Activated CD8-positive, alpha-beta memory T cell treated with anti-CD3 and anti-CD28 coated beads for 1 hour (primary cell): ENCODE data around the gene GDPD5.

ENCODE experiments used
- DNase-seq, 2 donors: peaks; one replicate each; pipeline ENCODE4 v3.0.0-alpha.2; 2020; ENCODE audit warnings: low read depth in 1 of 2; ENCODE audit errors: extremely low read depth in 1 of 2

The GDPD5 gene

DNA sequence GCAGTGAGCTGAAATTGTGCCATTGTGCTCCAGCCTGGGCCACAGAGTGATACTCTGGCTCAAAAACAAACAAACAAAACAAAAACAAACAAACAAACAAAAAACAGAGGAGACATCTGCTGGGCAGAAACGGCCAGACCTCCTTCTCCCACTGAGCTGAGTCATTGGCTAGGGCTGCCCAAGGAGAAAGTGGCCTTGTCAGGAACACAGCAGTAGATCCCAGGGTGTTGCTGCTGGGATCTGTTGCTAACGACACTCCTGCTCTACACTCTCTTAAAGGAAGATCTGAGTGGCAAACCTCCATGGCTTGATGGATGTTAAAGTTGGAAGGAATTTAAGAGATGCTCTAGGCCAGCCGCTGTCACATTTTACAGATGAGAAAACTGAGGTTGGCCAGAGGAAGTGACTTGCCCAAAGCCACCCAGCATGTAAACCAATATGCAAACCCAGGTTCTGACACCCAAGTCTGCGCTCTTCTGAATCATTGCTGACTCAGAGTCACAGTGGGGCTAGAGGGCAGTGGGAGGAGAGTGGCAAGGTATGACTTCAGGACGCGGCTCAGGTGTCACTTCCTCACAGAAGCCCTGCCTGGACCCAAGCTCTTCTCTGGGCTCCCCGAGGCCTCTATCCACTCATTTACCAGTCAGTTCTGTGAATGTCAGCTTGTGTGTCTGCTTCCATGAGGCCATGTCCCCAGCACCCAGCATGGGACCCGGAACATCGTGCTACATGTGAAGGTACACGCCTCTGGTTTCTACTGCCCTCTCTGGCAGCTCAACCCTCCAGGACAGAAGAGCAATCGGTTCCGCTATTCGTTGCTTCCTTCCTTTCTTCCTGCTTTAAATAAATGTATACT, 11.3 kb upstream of the GDPD5 start:
- DNase-seq = no peak

DNA sequence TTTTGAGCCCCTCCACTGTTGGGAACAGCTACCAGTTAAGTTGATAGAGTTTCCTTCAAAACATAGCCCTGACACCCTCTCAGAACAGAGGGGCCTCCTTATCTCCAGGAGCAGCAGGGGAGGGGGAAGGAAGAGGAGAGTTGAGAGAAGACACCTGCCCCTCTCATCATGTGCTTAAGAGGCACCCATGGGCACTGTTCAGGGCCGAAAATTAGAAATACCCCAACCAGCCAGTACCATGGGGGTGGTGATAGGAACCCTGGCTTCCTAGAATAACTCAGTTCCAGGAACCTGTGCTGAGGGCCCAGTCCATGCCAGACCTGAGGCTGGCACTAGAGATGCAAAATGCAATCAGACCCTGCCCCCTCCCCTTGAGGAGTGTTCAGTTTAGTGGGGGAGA, 9.3 kb upstream of the GDPD5 start:
- no peak for DNase-seq

DNA sequence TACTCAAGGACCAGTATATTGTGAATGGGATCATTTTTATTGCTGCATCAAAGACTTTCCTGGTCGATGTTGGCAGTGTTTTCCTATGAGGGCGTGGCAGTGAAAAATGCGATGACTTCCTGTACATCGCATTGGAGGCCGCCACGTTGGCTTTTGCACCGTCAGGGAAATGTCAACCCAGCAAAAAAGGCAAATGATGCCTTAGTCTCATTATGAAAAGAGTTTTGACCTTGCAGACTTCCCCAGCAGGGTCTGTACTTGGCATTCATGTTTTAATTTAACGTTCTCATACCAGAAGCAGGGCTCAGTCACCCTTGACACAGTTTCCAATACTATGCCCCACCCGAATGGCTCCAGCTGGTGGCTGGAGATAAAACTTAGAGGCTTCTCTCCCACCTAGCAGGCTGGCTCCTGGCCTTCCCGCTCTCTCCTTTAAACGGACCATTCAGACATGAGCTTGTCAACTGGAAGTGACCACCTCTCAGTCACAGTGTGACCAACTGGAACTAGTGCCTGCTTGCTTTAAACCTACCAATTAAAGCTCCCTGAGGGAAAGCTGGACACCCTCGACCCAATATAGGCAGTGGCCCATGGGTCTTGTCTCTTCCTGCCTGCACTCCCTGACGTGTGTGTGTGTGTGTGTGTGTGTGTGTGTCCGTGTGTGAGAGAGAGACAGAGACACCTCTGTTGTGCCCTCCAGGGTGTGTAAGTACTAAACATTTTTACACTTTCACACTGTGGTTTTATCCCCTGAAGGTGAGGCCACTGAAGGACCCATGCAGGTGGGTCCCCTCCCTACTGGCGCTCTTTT, 8.7 kb upstream of the GDPD5 start:
- DNase-seq = no peak

DNA sequence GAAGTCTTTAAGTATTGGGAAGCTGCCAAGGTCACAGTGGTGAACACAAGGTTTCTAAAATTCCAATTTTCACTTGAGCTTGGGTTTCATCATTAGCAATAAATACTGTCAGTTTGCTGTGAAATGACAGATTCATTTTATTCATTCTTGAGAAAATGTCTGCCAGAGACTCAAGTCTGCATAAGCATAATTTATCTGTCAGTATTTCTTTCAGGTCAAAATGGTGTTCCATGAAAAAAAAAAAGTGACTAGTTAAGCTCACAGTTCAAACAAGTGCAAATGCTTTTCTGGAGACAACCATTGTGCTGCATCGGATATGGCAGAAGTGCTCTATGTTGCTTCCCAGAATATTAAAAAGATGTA, 8.1 kb upstream of the GDPD5 start:
- DNase-seq = no peak

DNA sequence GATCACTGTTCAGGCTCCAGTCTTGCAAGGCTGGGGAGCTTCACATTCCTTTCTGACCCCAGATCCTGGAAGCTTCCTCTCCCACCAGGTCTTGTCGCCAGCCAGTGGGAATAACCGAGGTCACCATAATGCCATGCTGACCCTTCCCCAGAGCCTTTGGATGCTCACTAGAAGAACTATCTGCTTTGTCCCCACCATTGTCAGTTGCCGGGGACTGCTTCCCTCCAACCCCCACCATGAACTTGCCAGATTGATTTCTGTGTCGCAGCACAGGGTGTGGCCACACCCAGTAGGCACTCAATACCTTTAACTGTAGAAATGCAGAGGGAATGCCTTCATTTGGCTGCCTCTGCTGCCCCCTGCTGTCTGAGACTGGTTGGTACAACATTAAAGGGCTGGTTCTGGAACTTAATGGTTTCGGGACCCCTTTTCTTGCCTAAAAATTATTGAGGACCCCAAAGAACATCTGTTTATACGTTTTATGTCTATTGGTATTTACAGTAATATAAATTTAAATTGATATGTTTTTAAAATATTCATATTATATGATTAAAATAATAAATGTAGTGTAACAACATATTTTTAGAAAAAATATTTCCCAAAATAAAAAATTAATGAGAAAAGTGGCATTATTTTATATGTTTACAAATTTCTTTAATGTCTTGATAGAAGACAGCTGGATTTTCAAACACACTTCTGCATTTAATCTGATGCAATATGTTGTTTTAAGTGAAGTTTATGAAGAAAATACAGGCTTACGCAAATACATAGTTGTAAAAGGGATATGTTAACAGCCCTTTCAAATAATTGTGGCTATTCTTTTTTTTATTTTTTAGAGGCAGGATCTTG, 6.7 kb upstream of the GDPD5 start:
- DNase-seq = peak; percentile 55 to 68

DNA sequence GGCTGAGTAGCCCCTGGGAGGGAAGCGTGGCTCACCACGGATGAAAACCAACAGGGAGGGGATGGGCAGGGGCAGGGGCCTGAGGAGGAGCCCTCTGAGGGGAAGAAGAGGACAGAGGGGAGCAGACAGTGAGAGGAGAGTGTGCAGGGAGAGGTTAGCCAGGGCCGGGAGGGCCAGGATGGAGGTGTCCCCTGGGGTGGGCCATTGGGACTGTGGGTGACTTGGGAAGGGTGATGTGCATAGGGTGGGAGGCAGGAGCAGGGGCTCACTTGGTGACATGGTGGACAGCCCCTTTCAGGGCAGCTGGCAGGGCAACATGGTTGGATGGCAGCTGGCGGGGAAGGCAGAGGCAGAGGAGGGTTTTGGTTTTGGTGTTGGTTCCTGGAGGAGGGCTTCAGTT, 5.6 kb upstream of the GDPD5 start:
- no peak for DNase-seq

DNA sequence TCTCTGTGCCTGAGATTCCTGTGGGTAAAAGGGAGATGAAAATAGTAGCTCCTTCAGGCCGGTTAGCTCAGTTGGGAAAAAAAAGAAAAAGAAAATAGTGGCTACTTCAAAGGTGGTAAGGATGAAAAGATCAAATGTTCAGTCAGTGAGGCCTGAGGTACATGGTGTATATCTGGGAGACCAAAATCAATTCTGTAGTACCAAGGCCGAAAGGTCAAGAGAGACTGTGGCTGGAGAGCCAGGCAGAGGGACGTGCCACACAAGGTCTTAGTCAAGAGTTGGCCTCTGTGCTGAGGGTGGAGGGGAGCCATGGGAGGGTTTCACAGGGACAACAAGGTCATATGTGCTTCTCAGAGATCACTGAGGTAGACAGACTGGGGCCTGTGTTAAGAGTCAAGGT, 4.8 kb upstream of the GDPD5 start:
- DNase-seq = no peak

DNA sequence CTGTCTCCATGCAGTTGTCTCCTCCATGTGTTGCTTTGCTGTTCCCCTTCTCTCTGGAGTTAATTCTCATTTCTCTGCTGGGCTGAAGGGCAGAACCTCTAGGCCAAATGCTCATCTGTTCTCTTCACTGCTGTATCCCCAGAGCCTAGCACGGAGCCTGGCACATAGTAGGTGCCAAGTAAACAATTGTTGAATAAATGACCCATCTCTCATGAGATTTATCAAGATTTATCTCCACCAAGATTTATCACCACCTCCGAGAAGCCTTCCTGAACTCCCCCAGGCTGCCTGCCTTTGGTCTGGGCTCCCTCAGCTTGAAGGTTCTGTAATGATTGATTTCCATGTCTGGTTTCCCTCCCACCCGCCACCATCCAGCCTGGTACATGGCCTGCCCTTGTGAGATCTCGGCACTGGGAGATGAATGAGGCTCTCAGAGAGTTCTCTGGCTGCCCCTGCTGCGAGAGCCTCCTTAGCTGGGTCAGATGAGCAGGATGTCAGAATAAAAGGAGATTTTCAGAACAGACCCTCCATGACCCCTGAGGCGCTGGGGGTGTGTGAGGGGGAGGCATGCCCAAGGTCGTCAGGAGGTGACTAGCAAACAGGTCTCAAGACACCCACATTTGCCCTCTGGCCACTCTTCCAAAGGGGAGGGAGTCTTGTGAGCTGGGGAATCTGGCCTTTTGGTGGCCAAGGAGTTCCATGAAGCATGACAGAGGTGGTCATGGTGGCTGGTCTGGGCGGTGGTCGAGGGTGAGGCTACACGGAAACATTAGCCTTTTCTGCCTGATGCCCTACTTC, 2.4 kb upstream of the GDPD5 start:
- DNase-seq = no peak

DNA sequence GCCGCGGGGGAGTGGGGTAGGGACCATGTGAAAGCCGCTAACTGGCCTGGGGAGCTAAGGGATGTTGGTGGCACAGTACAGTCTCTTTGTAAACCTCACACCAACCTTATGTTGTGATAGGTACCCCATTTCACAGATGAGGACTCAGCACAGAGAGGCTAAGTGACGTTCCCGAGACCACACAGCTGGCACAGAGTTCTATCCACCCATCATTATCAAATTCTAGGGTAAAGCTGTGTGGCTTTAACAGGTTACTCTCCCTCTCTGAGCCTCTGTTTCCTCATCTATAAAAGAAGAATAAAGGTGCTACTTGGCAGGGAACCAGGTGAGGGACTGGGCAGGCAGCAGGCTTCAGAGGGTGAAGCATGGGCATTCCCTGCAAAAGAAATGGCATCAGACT, 1.4 kb upstream of the GDPD5 start:
- no peak for DNase-seq

DNA sequence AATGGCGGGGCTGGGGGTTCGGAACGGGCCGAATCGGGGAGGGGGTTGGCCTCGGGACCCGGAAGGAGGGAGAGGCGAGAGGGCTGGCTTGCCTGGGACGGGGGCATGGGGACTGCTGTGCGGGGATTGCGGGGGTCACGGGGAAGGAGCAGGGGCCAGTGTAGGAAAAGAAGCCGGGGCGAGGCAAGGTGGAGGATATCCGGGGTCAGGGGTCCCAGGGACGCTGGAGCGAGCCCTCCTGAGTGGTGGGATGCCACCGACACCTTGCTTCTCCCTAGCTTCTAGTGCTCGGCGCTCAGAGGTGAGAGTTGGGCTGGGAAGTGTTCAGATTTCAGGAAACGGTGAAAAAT, 426 bp upstream of the GDPD5 start:
- no peak for DNase-seq

DNA sequence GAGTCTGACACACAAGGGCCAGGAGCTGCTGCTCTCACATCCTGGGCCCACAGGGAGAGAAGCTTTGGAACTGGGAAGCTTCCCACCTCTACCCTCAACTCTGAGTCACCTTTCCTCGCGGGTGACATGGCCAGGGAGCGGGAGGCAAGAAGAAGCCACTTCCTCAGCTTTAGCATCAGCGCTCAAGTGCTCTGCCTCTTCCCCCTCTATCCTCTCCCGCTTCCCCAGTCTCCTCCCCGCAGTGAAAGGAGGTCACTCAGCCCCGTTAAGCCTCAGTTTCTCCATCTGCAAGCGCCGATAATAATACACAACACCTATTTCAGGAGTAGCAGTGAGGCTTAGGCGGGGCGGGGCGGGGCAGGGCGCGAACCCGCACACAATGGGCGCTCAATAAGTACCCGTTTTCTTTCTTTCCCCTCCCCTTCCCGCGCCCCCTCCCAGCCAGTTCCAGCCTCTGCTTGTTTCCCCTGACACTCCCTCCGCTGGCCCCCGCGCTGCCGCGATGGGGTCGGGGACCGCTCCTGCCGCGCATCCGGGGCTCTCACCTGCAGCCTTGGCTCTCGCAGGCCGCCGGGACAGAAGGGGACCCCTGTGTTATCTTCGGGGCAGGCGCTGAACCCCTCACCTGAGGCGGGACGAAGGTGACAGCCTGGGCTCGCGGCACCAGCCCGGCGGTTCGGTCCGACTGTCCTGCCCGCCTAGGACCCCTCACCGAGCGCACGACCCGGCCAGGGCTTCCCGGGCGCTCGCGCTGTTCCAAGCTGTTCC, 892 bp downstream of the GDPD5 start:
- DNase-seq = no peak

DNA sequence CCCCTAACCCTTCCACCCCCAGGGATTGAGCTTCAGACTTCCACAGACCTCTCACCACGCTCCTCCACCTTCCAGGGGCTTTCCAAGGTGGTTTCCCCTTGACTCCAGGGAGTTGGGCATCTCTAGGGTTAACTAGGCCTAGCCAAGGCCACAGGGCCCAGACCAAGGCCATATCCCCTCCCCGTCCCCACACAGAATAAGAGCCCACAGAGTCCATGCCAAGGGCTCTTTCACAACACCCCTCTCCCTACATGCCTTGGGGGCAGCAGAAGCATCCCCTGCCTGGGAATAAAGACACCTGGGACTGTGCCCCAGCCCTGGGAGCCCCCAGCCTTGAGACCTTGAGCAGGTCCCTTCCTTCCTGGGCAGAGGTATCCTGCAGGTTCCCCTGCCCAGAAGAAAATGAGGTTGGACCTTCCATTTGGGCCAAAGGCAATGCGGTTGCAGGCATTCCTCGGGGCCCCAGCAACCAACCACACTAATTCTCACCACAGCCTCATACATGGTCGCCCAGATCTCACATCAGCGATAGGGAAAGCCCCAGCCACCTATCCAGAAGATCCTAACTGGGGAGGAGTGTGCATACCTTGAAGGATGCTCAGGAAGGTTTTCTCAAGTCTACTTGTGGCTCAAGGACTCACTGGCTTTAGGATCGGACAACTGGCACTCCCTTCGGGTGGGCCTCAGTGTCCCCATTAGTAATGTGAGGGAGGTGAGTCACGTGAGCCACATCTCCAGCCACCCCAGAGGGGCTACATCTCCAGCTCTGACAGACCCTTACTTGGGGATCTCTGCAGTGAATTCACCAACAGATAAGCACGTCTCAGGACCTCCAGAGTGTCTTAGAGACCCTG, 1.7 kb downstream of the GDPD5 start:
- DNase-seq = no peak

DNA sequence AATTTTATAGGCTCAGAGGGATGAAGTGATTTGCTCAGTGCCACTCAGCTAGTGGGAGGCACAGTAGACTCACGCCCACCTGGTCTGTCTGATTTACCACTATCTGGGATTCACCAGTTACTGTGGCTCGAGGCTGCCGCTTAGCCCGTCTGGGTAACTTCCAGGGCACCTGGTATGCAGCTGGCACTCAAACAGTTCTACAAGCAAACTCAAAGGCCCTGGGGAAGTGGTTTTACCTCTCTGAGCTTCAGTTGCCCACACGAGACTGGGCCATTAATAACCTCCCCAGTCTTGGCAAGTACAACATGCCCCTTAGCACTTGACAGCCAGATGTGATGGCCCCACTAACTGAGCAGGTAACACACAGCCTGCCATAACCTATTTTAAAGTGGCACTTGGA, 2.6 kb downstream of the GDPD5 start:
- no peak for DNase-seq

DNA sequence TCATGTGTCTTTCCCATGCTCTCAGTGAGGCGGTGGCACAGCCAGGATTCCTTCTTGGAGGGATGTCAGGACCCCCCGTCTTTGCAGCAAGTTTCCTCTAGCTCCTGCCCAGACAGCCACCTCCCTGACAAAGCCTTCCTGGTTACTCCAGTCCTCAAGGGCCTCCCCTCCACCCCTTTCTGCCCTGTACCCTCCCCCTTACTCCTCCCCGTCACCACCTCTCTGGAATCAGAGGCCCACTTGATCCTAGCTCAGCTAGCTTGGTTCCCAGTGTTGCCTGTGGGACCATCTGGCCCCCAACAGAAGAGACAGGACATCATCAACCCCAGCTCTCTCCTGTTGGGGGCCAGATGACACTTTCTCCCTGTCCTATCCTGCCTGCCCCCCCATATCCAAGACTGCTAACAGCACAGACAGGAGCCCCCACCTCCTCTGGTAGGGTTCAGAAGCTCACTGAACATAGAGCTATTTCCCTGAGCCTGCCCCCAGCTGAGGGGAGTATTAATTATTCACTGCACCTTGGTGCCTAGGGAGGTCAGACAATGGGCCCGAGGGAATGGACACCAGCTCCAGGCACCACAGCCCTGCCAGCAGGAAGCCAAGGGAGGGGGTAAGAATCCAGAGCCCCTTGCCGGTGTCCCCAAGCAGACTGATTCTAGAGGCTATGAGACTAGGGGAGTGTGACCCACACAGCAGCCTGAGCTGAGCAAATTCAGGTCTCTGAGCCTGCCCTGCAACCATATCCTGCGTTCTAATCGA, 3.3 kb downstream of the GDPD5 start:
- DNase-seq = no peak

DNA sequence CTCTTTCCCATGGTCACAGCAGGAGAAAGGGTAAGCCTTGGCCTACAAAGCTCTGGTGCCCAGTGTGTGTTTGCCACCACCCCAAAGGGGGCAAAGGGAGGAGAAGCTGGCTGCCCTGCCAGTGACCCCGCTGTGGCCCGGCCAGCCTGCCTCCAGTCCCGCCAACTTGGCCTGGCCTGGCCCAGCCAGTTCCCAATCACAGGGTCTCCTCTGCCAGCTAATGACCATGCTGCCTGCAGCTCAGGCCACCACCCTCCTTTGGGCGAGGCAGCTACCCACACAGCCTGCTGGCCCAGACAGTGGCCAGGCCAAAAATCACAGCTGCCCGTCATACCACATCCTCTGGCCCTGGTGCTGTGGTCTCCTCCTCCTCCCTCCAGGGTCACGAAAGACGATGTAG, 5.1 kb downstream of the GDPD5 start:
- no peak for DNase-seq

DNA sequence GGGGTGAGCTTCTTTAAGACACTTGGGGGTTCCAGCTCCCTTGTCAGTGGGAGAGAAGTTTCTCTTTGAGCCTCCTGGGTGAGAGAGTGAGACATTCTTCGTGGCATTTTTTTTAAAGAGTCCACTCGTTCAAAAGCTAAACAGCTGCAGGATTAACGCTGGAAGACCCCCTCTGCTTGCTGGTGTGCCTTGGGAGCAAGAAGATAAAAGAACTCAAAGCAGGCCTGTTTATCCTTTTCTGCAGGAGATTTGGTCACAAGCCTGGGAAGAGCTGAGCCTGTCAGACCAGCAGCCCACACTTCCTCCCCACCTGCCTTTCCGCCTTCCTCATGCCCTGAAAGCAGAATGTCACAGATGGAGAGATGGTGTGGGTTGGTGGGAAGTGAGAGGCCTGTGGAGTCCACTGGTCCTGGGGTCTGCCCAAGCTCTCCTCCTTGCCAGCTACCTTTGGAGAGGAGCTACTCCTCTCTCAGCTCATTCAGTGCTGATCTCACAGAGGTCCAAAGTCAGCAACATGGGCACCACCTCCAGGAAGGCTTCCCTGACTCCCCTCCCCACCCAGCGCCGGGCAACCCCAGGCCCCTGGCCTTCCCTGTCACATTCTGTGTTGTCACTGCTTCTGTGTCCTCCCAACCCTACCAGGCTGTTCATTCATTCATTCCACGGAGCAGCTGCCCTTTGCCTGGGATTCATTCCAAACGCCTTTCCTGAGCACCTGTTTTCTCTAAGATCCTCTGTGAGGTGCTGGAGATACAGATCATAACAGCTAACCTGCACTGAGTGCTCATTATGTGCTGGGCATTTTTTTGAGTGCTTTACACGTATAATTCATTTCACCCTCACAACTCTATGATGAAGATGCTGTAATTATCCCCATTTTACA, 6.7 kb downstream of the GDPD5 start:
- DNase-seq = no peak

DNA sequence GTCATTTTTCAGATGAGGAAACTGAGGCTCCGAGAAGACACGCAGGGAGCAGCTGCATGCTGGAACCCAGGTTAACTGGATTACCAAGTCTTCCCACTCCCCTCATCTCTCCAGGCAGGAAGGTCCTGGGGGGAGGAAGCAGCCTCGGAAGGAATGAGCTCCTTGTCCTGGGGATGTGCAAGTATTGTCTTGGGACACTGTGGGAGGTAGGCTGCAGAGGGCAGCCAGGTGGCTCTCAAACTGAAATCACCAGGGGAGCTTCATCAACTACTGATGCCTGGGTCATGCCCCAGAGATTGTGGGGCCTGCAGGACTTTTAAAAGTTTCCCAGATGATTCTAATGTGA, 7.6 kb downstream of the GDPD5 start:
- no peak for DNase-seq

DNA sequence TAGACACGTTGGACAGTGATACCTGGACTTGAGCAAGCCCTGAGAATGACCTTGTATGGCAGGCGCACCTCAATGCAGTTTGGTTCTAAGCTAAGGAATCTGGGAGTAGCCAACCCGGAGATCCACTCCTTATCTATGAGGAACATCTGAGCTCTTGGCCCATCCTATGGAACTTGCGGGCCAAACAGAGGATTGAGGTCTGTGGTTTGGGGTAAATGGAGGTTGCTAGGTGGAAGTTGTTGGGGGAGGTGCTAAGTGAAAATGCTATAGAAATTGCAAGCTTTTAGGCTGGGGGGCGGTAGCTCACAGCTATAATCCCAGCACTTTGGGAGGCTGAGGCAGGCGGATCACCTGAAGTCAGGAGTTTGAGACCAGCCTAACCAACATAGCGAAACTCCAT, 8.9 kb downstream of the GDPD5 start:
- DNase-seq = no peak
